Activated CD4-positive, alpha-beta memory T cell treated with anti-CD3 and anti-CD28 coated beads for 36 hours (primary cell): ENCODE data around the gene UCN2. TPM values are rescaled to one million over a fixed set of nuclear protein-coding genes. Genes with fewer than 3 reads are reported as not detected.

Source experiments
- CTCF ChIA-PET: fragments of 350-600 bp; sonication (Branson Sonifier 250); formaldehyde crosslinking; loops from one replicate; lab custom pipeline; 2021; ENCODE audit warnings: antibody characterized with exemption, inconsistent platforms; lab: Charles Lee
- POLR2A ChIA-PET: fragments of 350-600 bp; sonication (Branson Sonifier 250); formaldehyde crosslinking; loops from one replicate; lab custom pipeline; 2021; ENCODE audit warnings: antibody characterized with exemption; lab: Charles Lee
- DNase-seq: peaks from one replicate; pipeline ENCODE4 v3.0.0-alpha.2; 2020
- H3K27ac Mint-ChIP-seq: one replicate; pipeline ENCODE4 v1.8.0; 2021; ENCODE audit warnings: mixed read lengths
- H3K27me3 Mint-ChIP-seq: one replicate; pipeline ENCODE4 v1.8.0; 2021; ENCODE audit warnings: mixed read lengths
- H3K36me3 Mint-ChIP-seq: one replicate; pipeline ENCODE4 v1.8.0; 2021; ENCODE audit warnings: mixed read lengths
- H3K4me1 Mint-ChIP-seq: one replicate; pipeline ENCODE4 v1.8.0; 2021; ENCODE audit warnings: low read depth, mixed read lengths
- H3K4me3 Mint-ChIP-seq: one replicate; pipeline ENCODE4 v1.8.0; 2021; ENCODE audit warnings: mild to moderate bottlenecking, mixed read lengths
- H3K9me3 Mint-ChIP-seq: one replicate; pipeline ENCODE4 v1.8.0; 2021; ENCODE audit warnings: mixed read lengths
- intact Hi-C: fragments of 100-400 bp; cut with micrococcal nuclease; formaldehyde crosslinking; loops from one replicate; pipeline ENCODE4 v1.15.1; 2023
- total RNA-seq, 2 experiments: library from RNA; stranded (reverse); gene quantifications; one replicate each; pipeline ENCODE4 v1.2.3, GENCODE V29; 2021

The UCN2 gene
- total RNA-seq, 2 experiments from 2014 or later = not detected

DNA sequence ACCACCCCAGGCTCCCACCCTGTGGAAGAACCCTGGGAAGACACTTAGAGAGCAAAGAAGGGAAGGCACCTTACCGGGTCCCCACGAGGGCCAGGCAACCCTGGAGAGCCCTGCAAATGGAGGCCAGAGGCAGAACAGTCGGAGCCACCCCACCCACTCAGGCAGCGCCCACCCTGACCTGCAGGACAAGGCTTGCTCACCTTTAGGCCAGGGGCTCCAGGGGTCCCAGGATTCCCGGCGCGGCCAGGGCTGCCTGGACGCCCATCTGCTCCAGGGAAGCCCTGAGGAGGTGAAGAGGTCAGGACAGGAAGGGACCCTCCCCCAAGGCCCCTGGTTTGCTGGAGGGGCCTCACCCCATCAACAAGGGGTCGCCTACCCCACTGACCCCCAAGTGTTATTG lies 21.3 kb upstream of the UCN2 start:
- H3K27me3 Mint-ChIP-seq = peaks cover 13% of the 10 kb centered on the region
- intact Hi-C loops = no loop called here
- H3K4me1 Mint-ChIP-seq = no peaks in the 10 kb centered on the region
- H3K27ac Mint-ChIP-seq = no peak overlapping the region
- H3K4me3 Mint-ChIP-seq = no peak overlapping the region
- H3K9me3 Mint-ChIP-seq = no peaks in the 10 kb centered on the region
- H3K36me3 Mint-ChIP-seq = no peaks in the 10 kb centered on the region
- ChIA-PET CTCF (no interaction called here), POLR2A (no interaction called here)
- DNase-seq = no peak

GRCh38 chr3:48581621-48582481 lies 18.3 kb upstream of the UCN2 start:
- Mint-ChIP-seq H3K4me1 (no peaks in the 10 kb centered on the region), H3K4me3 (no peak overlapping the region), H3K36me3 (no peaks in the 10 kb centered on the region), H3K27ac (no peak overlapping the region), H3K27me3 (peaks cover 2% of the 10 kb centered on the region), H3K9me3 (no peaks in the 10 kb centered on the region)
- CTCF ChIA-PET = no interaction called here
- intact Hi-C loops = no loop called here
- POLR2A ChIA-PET = no interaction called here
- DNase-seq = no peak

- no peaks in the 10 kb centered on the region for H3K9me3 Mint-ChIP-seq
- no peaks in the 10 kb centered on the region for H3K4me1 Mint-ChIP-seq
- H3K4me3 Mint-ChIP-seq = no peak overlapping the region
- H3K36me3 Mint-ChIP-seq = no peaks in the 10 kb centered on the region
- ChIA-PET POLR2A (no interaction called here), CTCF (interaction anchor here (1.8 kb wide), 1 partner anchor 140 kb away, joined by 4 read pairs; no protein-coding TSS in a partner anchor)
- no peak for DNase-seq
- no peak overlapping the region for H3K27ac Mint-ChIP-seq
- intact Hi-C loops = no loop called here
- no peaks in the 10 kb centered on the region for H3K27me3 Mint-ChIP-seq
Observed at GRCh38 chr3:48576647-48577046, 13.1 kb upstream of the UCN2 start.

DNA sequence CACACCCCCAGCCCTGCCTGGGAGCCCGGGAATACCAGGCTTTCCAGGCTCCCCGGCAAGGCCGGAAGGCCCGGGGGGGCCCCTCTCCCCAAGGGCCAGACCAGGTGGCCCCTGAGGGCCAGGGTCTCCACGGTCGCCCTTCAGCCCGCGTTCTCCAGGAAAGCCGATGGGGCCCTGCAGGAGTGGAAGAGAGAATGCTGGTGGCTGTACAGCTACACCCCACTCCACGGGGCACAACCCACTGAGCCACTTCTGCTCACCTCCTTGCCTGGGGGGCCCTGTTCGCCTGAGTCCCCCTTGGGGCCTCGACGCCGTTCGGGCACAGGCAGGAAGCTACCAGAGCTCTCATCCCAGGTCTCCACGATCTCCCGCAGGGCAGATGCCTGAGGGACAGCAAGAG lies 11.8 kb upstream of the UCN2 start:
- no peaks in the 10 kb centered on the region for H3K9me3 Mint-ChIP-seq

GRCh38 chr3:48573973-48574585 lies 10.5 kb upstream of the UCN2 start:
- intact Hi-C loops = no loop called here
- no peak overlapping the region for H3K27ac Mint-ChIP-seq
- no peaks in the 10 kb centered on the region for H3K4me1 Mint-ChIP-seq
- no peak for DNase-seq
- ChIA-PET POLR2A (no interaction called here), CTCF (interaction anchor here (0.8 kb wide), 1 partner anchor 174 kb away, joined by 3 read pairs; no protein-coding TSS in a partner anchor)
- no peaks in the 10 kb centered on the region for H3K27me3 Mint-ChIP-seq
- no peaks in the 10 kb centered on the region for H3K9me3 Mint-ChIP-seq
- no peak overlapping the region for H3K4me3 Mint-ChIP-seq
- no peaks in the 10 kb centered on the region for H3K36me3 Mint-ChIP-seq

More for the DNA sequence above, 11.8 kb upstream of the UCN2 start:
- Mint-ChIP-seq H3K27ac (no peak overlapping the region), H3K27me3 (no peaks in the 10 kb centered on the region), H3K36me3 (no peaks in the 10 kb centered on the region), H3K4me1 (no peaks in the 10 kb centered on the region), H3K4me3 (no peak overlapping the region)
- no peak for DNase-seq
- ChIA-PET CTCF (no interaction called here), POLR2A (no interaction called here)
- intact Hi-C loops = no loop called here

- H3K9me3 Mint-ChIP-seq = no peaks in the 10 kb centered on the region
- no peaks in the 10 kb centered on the region for H3K4me1 Mint-ChIP-seq
- H3K36me3 Mint-ChIP-seq = no peaks in the 10 kb centered on the region
- no peak overlapping the region for H3K27ac Mint-ChIP-seq
- H3K4me3 Mint-ChIP-seq = no peak overlapping the region
- DNase-seq = no peak
- H3K27me3 Mint-ChIP-seq = no peaks in the 10 kb centered on the region
- ChIA-PET CTCF (no interaction called here), POLR2A (no interaction called here)
- intact Hi-C loops = no loop called here
Observed at GRCh38 chr3:48572517-48572916, 8.9 kb upstream of the UCN2 start.

DNA sequence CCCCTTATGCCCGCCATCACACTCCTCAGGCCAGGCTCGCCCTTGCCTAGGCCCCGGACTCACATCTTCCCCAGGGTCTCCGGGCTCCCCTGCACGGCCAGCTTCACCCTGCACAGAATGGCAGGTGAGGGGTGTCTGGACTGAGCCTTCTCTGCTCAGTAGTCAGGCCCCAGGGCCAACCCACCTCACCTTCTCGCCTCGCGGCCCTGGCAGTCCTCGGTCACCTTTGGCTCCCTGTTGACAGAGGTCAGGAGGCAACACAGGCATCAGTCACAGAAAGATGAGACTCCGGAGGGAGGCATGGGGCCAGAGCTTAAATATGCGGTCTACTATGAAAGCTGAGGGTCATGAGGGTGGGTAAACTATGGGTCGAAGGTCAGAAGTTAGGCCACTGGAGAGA lies 8.4 kb upstream of the UCN2 start:
- POLR2A ChIA-PET = no interaction called here
- CTCF ChIA-PET = no interaction called here
- Mint-ChIP-seq H3K36me3 (no peaks in the 10 kb centered on the region), H3K27me3 (no peaks in the 10 kb centered on the region), H3K4me1 (no peaks in the 10 kb centered on the region), H3K27ac (no peak overlapping the region), H3K9me3 (no peaks in the 10 kb centered on the region), H3K4me3 (no peak overlapping the region)
- no peak for DNase-seq
- intact Hi-C loops = no loop called here

- no peak overlapping the region for H3K27ac Mint-ChIP-seq
- H3K4me1 Mint-ChIP-seq = peaks cover 3% of the 10 kb centered on the region
- ChIA-PET CTCF (interaction anchor here (0.6 kb wide), 1 partner anchor 22 kb away, joined by 3 read pairs; no protein-coding TSS in a partner anchor), POLR2A (no interaction called here)
- no peak for DNase-seq
- H3K27me3 Mint-ChIP-seq = no peaks in the 10 kb centered on the region
- H3K9me3 Mint-ChIP-seq = no peaks in the 10 kb centered on the region
- intact Hi-C loops = no loop called here
- H3K4me3 Mint-ChIP-seq = no peak overlapping the region
- H3K36me3 Mint-ChIP-seq = no peaks in the 10 kb centered on the region
Observed at GRCh38 chr3:48569808-48570450, 6.3 kb upstream of the UCN2 start.

- ChIA-PET CTCF (interaction anchor here (0.6 kb wide), 1 partner anchor 22 kb away, joined by 3 read pairs; no protein-coding TSS in a partner anchor), POLR2A (no interaction called here)
- DNase-seq = no peak
- H3K27me3 Mint-ChIP-seq = no peaks in the 10 kb centered on the region
- H3K4me1 Mint-ChIP-seq = peaks cover 3% of the 10 kb centered on the region
- no peaks in the 10 kb centered on the region for H3K36me3 Mint-ChIP-seq
- no peak overlapping the region for H3K27ac Mint-ChIP-seq
- H3K4me3 Mint-ChIP-seq = no peak overlapping the region
- H3K9me3 Mint-ChIP-seq = no peaks in the 10 kb centered on the region
- intact Hi-C loops = no loop called here
Observed at GRCh38 chr3:48569400-48569799, 5.8 kb upstream of the UCN2 start.

DNA sequence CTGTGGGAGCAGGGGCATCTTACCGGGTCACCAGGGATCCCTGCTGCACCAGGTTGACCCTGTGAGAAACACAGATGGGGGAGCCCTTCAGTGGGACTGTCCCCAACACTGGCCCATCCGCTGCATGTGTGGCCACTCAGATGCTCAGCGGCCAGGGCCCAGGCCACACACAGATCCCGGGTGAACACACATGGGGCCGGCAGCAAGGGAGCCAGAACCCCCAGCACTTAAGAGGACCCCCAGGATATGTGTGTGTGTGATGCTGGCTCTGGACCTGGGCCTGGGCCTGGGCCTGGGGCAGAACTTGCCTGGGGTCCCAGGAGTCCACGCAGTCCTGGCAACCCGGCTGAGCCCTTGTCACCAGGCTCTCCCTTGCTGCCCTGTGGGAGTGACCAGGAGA lies 4.9 kb upstream of the UCN2 start:
- intact Hi-C loops = no loop called here
- no peaks in the 10 kb centered on the region for H3K36me3 Mint-ChIP-seq
- no peak overlapping the region for H3K4me3 Mint-ChIP-seq
- ChIA-PET CTCF (no interaction called here), POLR2A (no interaction called here)
- H3K27me3 Mint-ChIP-seq = no peaks in the 10 kb centered on the region
- no peak for DNase-seq
- H3K4me1 Mint-ChIP-seq = peaks cover 3% of the 10 kb centered on the region
- H3K9me3 Mint-ChIP-seq = no peaks in the 10 kb centered on the region
- H3K27ac Mint-ChIP-seq = no peak overlapping the region

DNA sequence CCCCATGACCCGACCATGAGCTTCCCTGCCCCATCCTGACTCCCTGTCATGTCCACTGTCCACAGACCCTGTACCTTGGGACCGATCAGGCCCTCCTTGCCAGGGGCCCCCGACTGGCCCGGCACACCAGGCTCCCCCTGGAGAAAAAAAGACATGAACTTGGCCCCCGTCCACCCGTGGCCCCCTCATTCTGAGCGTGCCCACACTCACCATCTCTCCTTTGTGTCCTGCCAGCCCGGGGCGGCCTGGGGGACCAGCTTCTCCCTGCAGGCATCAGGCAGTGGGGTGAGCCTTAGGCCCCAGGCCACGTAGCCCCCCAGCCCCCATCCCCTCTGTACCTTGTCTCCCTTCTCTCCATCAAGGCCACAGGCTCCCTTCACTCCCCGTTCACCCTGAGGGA lies 3.9 kb upstream of the UCN2 start:
- DNase-seq = no peak
- CTCF ChIA-PET = no interaction called here
- H3K27ac Mint-ChIP-seq = no peak overlapping the region
- H3K27me3 Mint-ChIP-seq = no peaks in the 10 kb centered on the region
- POLR2A ChIA-PET = no interaction called here
- no peak overlapping the region for H3K4me3 Mint-ChIP-seq
- intact Hi-C loops = no loop called here
- H3K9me3 Mint-ChIP-seq = no peaks in the 10 kb centered on the region
- no peaks in the 10 kb centered on the region for H3K36me3 Mint-ChIP-seq
- H3K4me1 Mint-ChIP-seq = peaks cover 3% of the 10 kb centered on the region

- intact Hi-C loops = no loop called here
- Mint-ChIP-seq H3K27ac (no peak overlapping the region), H3K27me3 (no peaks in the 10 kb centered on the region), H3K36me3 (no peaks in the 10 kb centered on the region), H3K4me3 (no peak overlapping the region), H3K9me3 (no peaks in the 10 kb centered on the region), H3K4me1 (peaks cover 3% of the 10 kb centered on the region)
- DNase-seq = no peak
- CTCF ChIA-PET = no interaction called here
- POLR2A ChIA-PET = no interaction called here
Observed at GRCh38 chr3:48567090-48567489, 3.5 kb upstream of the UCN2 start.
